GM12892 (cell line): ENCODE measurements around the gene NUP50. TPM values are rescaled to one million over a fixed set of nuclear protein-coding genes. Genes with fewer than 3 reads are reported as not detected.

Experiments
- DNase-seq: peaks from one replicate; pipeline ENCODE4 v3.0.0; 2011; ENCODE audit not compliant: insufficient read length
- FAIRE-seq: peaks from 2 replicates; lab custom pipeline; 2011; peaks lifted over from hg19 to GRCh38; lab: Jason Lieb, UNC
- POLR2A ChIP-seq: IDR thresholded peaks from 2 replicates; pipeline ENCODE4 v1.6.1; 2011; ENCODE audit warnings: low read depth, low read length, control low read depth
- POLR2AphosphoS5 ChIP-seq: IDR thresholded peaks from 2 replicates; pipeline ENCODE4 v1.6.1; 2011; ENCODE audit warnings: low read depth, low read length, control low read depth
- TAF1 ChIP-seq: IDR thresholded peaks from 2 replicates; pipeline ENCODE4 v1.6.1; 2011; ENCODE audit warnings: low read depth, mild to moderate bottlenecking, control low read depth, low read length, borderline replicate concordance
- polyA plus RNA-seq: library from polyadenylated mRNA; unstranded; fragments of >200 nt; gene quantifications from one replicate; pipeline ENCODE4 v1.2.1, GENCODE V29; 2012; ENCODE audit warnings: missing spikeins, inconsistent platforms; ENCODE audit not compliant: missing spikeins

The NUP50 gene
- polyA plus RNA-seq, result 45.5 TPM

GRCh38 chr22:45163451-45164269 lies at the start of gene NUP50:
Gene NUP50 (plus strand): TSS chr22:45163925. CDS start chr22:45168178, 4,253 bp downstream.
- TF ChIP-seq POLR2AphosphoS5 (peak; percentile 81), POLR2A (peak; percentile 91), TAF1 (peak; percentile 62; the same call in 1 of the 2 replicates)
- DNase-seq, result peak; percentile 96
- FAIRE-seq, result peak; percentile 95

DNA sequence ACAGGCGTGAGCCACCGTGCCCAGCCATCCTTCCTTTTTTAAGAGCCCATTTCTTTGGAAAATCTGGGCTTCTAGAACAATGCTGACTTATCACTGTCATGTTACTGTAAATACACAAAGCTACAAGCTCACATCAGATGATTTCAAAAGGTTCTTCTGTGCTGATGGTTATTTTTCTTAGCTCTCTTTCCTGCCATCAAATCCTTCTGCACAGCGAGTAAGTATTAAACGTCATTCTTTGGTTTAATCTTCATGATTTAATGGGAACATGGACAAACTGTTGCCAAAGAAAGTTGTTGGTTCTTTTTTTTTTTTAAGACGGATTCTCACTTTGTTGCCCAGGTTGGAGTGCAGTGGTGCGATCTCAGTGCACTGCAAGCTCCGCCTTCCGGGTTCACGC lies 43.3 kb upstream of the NUP50 start:
- no peak for DNase-seq
- FAIRE-seq, result no peak
- TF ChIP-seq TAF1 (no peak), POLR2A (no peak), POLR2AphosphoS5 (no peak)

- DNase-seq, result no peak
These were observed 42.8 kb upstream of the NUP50 start for GRCh38 chr22:45120931-45121330.

GRCh38 chr22:45124176-45124847 lies 39.4 kb upstream of the NUP50 start:
- FAIRE-seq (no peak), DNase-seq (no peak)
- TF ChIP-seq POLR2AphosphoS5, result no peak
- TF ChIP-seq POLR2A, result no peak
- no peak for TF ChIP-seq TAF1

More at GRCh38 chr22:45120931-45121330, 42.8 kb upstream of the NUP50 start:
- FAIRE-seq, result no peak
- TF ChIP-seq POLR2A (no peak), TAF1 (no peak), POLR2AphosphoS5 (no peak)

- TF ChIP-seq POLR2AphosphoS5 (no peak), TAF1 (no peak), POLR2A (no peak)
- DNase-seq, result no peak
- no peak for FAIRE-seq
These were observed 38.5 kb upstream of the NUP50 start for GRCh38 chr22:45125188-45125587.

DNA sequence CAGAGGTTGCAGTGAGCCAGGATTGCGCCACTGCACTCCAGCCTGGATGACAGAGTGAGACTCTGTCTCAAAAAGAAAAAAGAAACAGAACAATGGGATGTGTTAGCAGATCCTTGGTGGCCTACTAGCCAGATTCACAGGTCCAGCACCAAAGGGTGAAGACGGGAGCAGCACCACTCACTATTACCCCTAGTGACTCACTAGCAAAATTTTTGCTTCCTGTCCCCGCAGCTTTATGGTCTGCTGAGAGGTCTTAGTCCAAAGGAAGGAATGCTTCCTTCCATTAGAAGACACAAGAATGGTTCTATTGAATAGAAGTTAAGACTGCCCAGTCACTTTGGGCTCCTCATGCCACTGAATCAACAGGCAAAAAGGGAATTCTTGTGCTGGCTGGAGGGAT lies 35.9 kb upstream of the NUP50 start:
- FAIRE-seq (no peak), DNase-seq (no peak)
- no peak for TF ChIP-seq POLR2AphosphoS5
- no peak for TF ChIP-seq TAF1
- no peak for TF ChIP-seq POLR2A

DNA sequence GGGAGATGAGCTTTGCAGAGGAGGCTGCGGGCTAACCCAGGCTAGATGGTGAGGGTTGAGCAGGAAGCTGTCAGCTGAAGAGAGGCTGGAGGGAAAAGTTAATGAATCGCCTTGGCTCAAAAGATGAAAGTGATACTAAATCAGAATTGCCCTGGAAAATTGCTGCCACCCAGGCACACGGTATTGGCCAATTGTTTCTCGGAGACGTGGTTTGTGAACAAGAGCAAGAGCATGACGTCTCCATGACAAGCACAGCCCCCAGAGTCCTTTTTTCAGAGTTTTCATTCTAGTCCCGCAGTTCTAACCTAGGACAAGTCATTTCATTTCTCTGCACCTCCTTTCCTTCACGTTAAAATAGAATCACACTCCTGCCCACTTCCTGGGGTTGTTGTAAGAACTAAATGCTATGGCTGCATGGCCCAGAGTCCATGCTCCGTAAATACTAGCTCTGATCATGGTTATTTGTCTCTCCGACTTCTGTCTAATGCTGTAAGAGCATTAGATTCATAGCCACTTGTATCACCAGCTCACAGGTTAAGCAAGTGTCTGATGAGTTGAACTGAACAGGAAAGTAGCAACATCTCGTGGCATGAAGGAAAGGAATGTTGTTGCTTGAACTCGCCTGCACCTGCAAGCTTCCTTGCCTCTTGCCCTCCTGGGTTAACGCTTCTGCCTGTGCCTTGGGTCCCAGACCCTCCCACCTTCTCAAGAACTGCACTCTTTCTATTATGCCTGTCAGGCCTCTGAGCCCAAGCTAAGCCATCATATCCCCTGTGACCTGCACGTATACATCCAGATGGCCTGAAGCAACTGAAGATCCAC lies 33.8 kb upstream of the NUP50 start:
- TF ChIP-seq POLR2AphosphoS5, result no peak
- TF ChIP-seq TAF1, result no peak
- no peak for TF ChIP-seq POLR2A
- no peak for DNase-seq
- peak; percentile 65 for FAIRE-seq

- TF ChIP-seq POLR2A (no peak), POLR2AphosphoS5 (no peak), TAF1 (no peak)
- DNase-seq (no peak), FAIRE-seq (no peak)
These were observed 32.8 kb upstream of the NUP50 start for GRCh38 chr22:45130891-45131290.

DNA sequence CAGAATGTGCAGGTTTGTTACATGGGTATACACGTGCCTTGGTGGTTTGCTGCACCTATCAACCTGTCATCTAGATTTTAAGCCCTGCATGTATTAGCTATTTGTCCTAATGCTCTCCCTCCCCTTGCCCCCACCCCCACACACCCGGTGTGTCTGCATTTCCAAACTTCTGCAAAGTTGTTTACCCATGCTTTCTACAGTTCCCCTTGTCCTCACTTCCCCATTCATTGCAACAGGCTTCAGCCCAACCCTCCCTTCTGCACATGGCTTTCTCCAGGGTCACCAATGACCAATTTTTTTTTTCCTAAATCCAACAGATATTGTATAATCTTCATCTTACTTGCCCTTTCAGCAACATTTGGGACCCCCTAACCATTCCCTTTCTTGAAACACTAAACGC lies 32.0 kb upstream of the NUP50 start:
- no peak for DNase-seq
- no peak for TF ChIP-seq POLR2A
- TF ChIP-seq POLR2AphosphoS5, result no peak
- no peak for TF ChIP-seq TAF1
- FAIRE-seq, result no peak

- TF ChIP-seq TAF1, result no peak
- no peak for TF ChIP-seq POLR2AphosphoS5
- no peak for TF ChIP-seq POLR2A
- FAIRE-seq, result no peak
These were observed 29.4 kb upstream of the NUP50 start for GRCh38 chr22:45134313-45134712.

GRCh38 chr22:45136594-45136993 lies 27.1 kb upstream of the NUP50 start:
- no peak for TF ChIP-seq POLR2AphosphoS5
- DNase-seq, result no peak
- FAIRE-seq, result no peak

More at GRCh38 chr22:45134313-45134712, 29.4 kb upstream of the NUP50 start:
- DNase-seq, result no peak
